K562 (cell line): Measurements from ENCODE around the gene ADAR. TPM values are rescaled to one million over a fixed set of nuclear protein-coding genes. Genes with fewer than 3 reads are reported as not detected.
A peak's percentile ranks its signal among the peaks of the same experiment; 100 is the strongest.

Source experiments
- ATAC-seq: fragments of 200-7000 bp; cut with Tn5 transposase; 3 replicates; pipeline ENCODE4 v1.9.1; 2020; ENCODE audit warnings: moderate library complexity
- BruUV-seq: library from RNA; stranded (reverse); fragments of 400-500 nt; replicated peaks from 2 replicates; lab custom pipeline; 2021; lab: Mats Ljungman, UMichigan
- CTCF ChIA-PET: fragments of 300-600 bp; formaldehyde crosslinking; extraction: SDS; loops from one replicate; lab custom pipeline; 2021; ENCODE audit warnings: low intra/inter-chr PET ratio; lab: Yijun Ruan, JAX
- POLR2A ChIA-PET: fragments of 300-600, 350-650 bp; sonication (Branson Sonifier 250); formaldehyde crosslinking; extraction: SDS; loops from one replicate; lab custom pipeline; 2021; ENCODE audit warnings: antibody characterized with exemption, inconsistent platforms; lab: Yijun Ruan, JAX
- DNase-seq, 4 experiments: peaks; one replicate each; pipeline versions ENCODE4 v3.0.0 to v3.0.0-alpha.2; 2011 to 2018; ENCODE audit warnings: low spot score in 3 of 4, mixed read lengths in 3 of 4; ENCODE audit errors: extremely low read depth in 1 of 4
- FAIRE-seq: peaks from 2 replicates; lab custom pipeline; 2011; peaks lifted over from hg19 to GRCh38; lab: Jason Lieb, UNC
- H2AFZ ChIP-seq: 2 replicates; pipeline ENCODE4 v1.6.0; 2011; ENCODE audit warnings: low read depth, low read length, control low read depth, inconsistent platforms
- H3K27ac ChIP-seq: fragments of 200-600 bp; 3 replicates; pipeline ENCODE4 v1.8.0; 2011; ENCODE audit warnings: low read depth, mild to moderate bottlenecking, control low read depth, inconsistent platforms, low read length, moderate library complexity, mixed read lengths; ENCODE audit errors: extremely low read depth
- H3K27me3 ChIP-seq, 2 experiments: fragments of 300-600 bp in 1 of 2; 2 replicates in 1 of 2; 3 replicates in 1 of 2; pipeline versions ENCODE4 v1.6.0 to v1.8.0; 2011; ENCODE audit warnings: inconsistent platforms in 2 of 2, low read length in 2 of 2, mild to moderate bottlenecking in 1 of 2, mixed read lengths in 1 of 2, moderate library complexity in 1 of 2; ENCODE audit not compliant: control insufficient read depth in 2 of 2, insufficient read depth in 2 of 2
- H3K36me3 ChIP-seq: fragments of 300-600 bp; 3 replicates; pipeline ENCODE4 v1.8.0; 2011; ENCODE audit warnings: mild to moderate bottlenecking, low read length, inconsistent platforms; ENCODE audit not compliant: control insufficient read depth, insufficient read depth
- H3K4me1 ChIP-seq, 2 experiments: fragments of 200-600 bp in 1 of 2; replicated peaks in 1 of 2; 2 replicates in 1 of 2; 3 replicates in 1 of 2; pipeline versions ENCODE4 v1.5.1 to v1.8.0; 2011; ENCODE audit warnings: inconsistent platforms in 2 of 2, low read length in 2 of 2, mild to moderate bottlenecking in 1 of 2, mixed read lengths in 1 of 2, moderate library complexity in 1 of 2; ENCODE audit not compliant: control insufficient read depth in 2 of 2, insufficient read depth in 2 of 2
- H3K4me2 ChIP-seq: 2 replicates; pipeline ENCODE4 v1.6.1; 2011; ENCODE audit warnings: low read length, control low read depth, inconsistent platforms, mixed read lengths; ENCODE audit not compliant: insufficient read depth
- H3K4me3 ChIP-seq: fragments of 200-600 bp; sonication (generic), shearing (Covaris generic); 2 replicates; pipeline ENCODE4 v1.5.1; 2016; ENCODE audit warnings: control low read depth, inconsistent platforms
- H3K79me2 ChIP-seq: fragments of 200-600 bp; 3 replicates; pipeline ENCODE4 v1.8.0; 2011; ENCODE audit warnings: low read length, inconsistent platforms; ENCODE audit not compliant: control insufficient read depth, insufficient read depth
- H3K9ac ChIP-seq, 2 experiments: 2 replicates each; pipeline versions ENCODE4 v1.6.0 to v1.6.1; 2011; ENCODE audit warnings: low read depth in 2 of 2, low read length in 2 of 2, control low read depth in 1 of 2, inconsistent platforms in 1 of 2, mild to moderate bottlenecking in 1 of 2, mixed read lengths in 1 of 2; ENCODE audit not compliant: insufficient read depth in 1 of 2
- H3K9me1 ChIP-seq: one replicate; pipeline ENCODE4 v1.6.0; 2011; ENCODE audit warnings: inconsistent platforms, mild to moderate bottlenecking, low read length, moderate library complexity; ENCODE audit not compliant: control insufficient read depth, insufficient read depth
- H3K9me3 ChIP-seq: replicated peaks from 2 replicates; pipeline ENCODE4 v1.5.1; 2011; ENCODE audit warnings: low read depth, low read length, inconsistent platforms; ENCODE audit not compliant: control insufficient read depth, insufficient read depth
- H4K20me1 ChIP-seq: replicated peaks from 2 replicates; pipeline ENCODE4 v1.6.1; 2011; ENCODE audit warnings: low read length, inconsistent platforms, mixed read lengths; ENCODE audit not compliant: control insufficient read depth, insufficient read depth
- BMI1 ChIP-seq: fragments of 150-350 bp; IDR thresholded peaks from 2 replicates; pipeline ENCODE4 v1.6.1; 2014; ENCODE audit warnings: low read length
- MAFG ChIP-seq: fragments of 450-650 bp; conservative IDR thresholded peaks from 2 replicates; pipeline ENCODE4 v1.6.1; 2016; ENCODE audit warnings: missing genetic modification characterization, missing compliant biosample characterization
- MYNN ChIP-seq, 2 experiments: sonication (generic); formaldehyde crosslinking in 1 of 2; IDR thresholded peaks; 2 replicates each; pipeline versions ENCODE4 v1.5.0 to v1.6.1; 2016 to 2020; ENCODE audit warnings: antibody characterized with exemption in 1 of 2, missing genetic modification reagents in 1 of 2
- RAD21 ChIP-seq, 2 experiments: fragments of 250-450 bp in 1 of 2; fragments of 450-650 bp in 1 of 2; sonication (Bioruptor Pico) in 1 of 2; formaldehyde crosslinking in 1 of 2; IDR thresholded peaks in 1 of 2; conservative IDR thresholded peaks in 1 of 2; 2 replicates each; pipeline versions ENCODE4 v1.4.0 to v1.8.0; 2020 to 2022; ENCODE audit warnings: mild to moderate bottlenecking in 2 of 2, moderate library complexity in 1 of 2
- SMARCA5 ChIP-seq: fragments of 450-650 bp; IDR thresholded peaks from 2 replicates; pipeline ENCODE4 v1.6.1; 2016
- SMC3 ChIP-seq: conservative IDR thresholded peaks from 2 replicates; pipeline ENCODE4 v1.6.1; 2011; ENCODE audit warnings: low read depth, low read length, improper control_type of control experiment; ENCODE audit not compliant: insufficient read depth
- STAG1 ChIP-seq: sonication (generic); formaldehyde crosslinking; IDR thresholded peaks from 2 replicates; pipeline ENCODE4 v1.5.0; 2020; ENCODE audit warnings: missing genetic modification reagents, borderline replicate concordance
- TCFL5 ChIP-seq: fragments of 250-450 bp; sonication (Bioruptor Pico); conservative IDR thresholded peaks from 2 replicates; pipeline ENCODE4 v1.6.1; 2021; ENCODE audit warnings: mild to moderate bottlenecking, moderate library complexity, matching md5 sums
- ZKSCAN1 ChIP-seq: fragments of 150-350 bp; IDR thresholded peaks from 2 replicates; pipeline ENCODE4 v1.6.1; 2016; ENCODE audit warnings: low read depth, low read length
- WGBS: fragments of 100-300 bp; shearing (Covaris generic); methylation state at CpG from one replicate; pipeline ENCODE4 v1.1.6; 2016; ENCODE audit warnings: low coverage, mixed read lengths; ENCODE audit not compliant: insufficient coverage; ENCODE audit errors: missing lambda C conversion rate; 5-methylcytosine and 5-hydroxymethylcytosine counted together
- in situ Hi-C: fragments of 300-500 bp; cut with MboI; formaldehyde crosslinking; loops from 4 replicates; pipeline ENCODE4 v1.15.0; 2018; ENCODE audit warnings: inconsistent platforms, mixed read lengths
- intact Hi-C: fragments of 100-400 bp; cut with micrococcal nuclease; formaldehyde crosslinking; loops from 2 replicates; pipeline ENCODE4 v1.14.2; 2022
- polyA plus RNA-seq, 8 experiments: library from polyadenylated mRNA; depleted of rRNA in 4 of 8; stranded (reverse) in 5 of 8; unstranded in 3 of 8; fragments of >200 nt; fragmentation: Nextera tagmentation in 2 of 8; fragmentation: Illumina TruSeq in 1 of 8; extraction: Ambion mirVana in 2 of 8; extraction: Trizol in 1 of 8; gene quantifications; 2 replicates each; pipeline versions ENCODE4 v1.2.1 to v1.2.3, GENCODE V29; 2011 to 2014; ENCODE audit warnings: inconsistent platforms in 1 of 8, missing spikeins in 1 of 8
- total RNA-seq, 7 experiments: library from RNA; depleted of rRNA in 6 of 7; stranded (reverse); fragments of >200 nt in 6 of 7; fragmentation: Illumina TruSeq in 2 of 7; extraction: Trizol in 2 of 7; gene quantifications; 2 replicates each; pipeline versions ENCODE4 v1.2.1 to v1.2.3, GENCODE V29; 2011 to 2021; ENCODE audit warnings: low replicate concordance in 1 of 7
- TF ChIP-seq, protein P1 (sequence below), 3 experiments: IDR thresholded peaks in 2 of 3; conservative IDR thresholded peaks in 1 of 3; 2 replicates each; pipeline ENCODE4 v1.5.1; 2011 to 2012; ENCODE audit warnings: low read length in 3 of 3, mild to moderate bottlenecking in 3 of 3, control low read depth in 2 of 3, improper control_type of control experiment in 1 of 3, inconsistent platforms in 1 of 3, low read depth in 1 of 3, mixed read lengths in 1 of 3, moderate library complexity in 1 of 3; ENCODE audit not compliant: insufficient read depth in 2 of 3
- TF ChIP-seq, protein P2 (sequence below): sonication (generic); IDR thresholded peaks from 2 replicates; pipeline ENCODE4 v1.6.1; 2016
- TF ChIP-seq, protein P3 (sequence below): fragments of 450-650 bp; formaldehyde crosslinking; IDR thresholded peaks from 2 replicates; pipeline ENCODE4 v1.4.0; 2020; ENCODE audit warnings: mild to moderate bottlenecking, moderate library complexity
- TF ChIP-seq, protein P4 (sequence below): fragments of 450-650 bp; formaldehyde crosslinking; IDR thresholded peaks from 2 replicates; pipeline ENCODE4 v1.4.0; 2022; ENCODE audit warnings: missing genetic modification characterization
- TF ChIP-seq, protein P5 (sequence below): fragments of 450-650 bp; formaldehyde crosslinking; IDR thresholded peaks from 2 replicates; pipeline ENCODE4 v1.4.0; 2022; ENCODE audit warnings: mild to moderate bottlenecking, moderate library complexity

ADAR gene
- total and polyA plus RNA-seq, 9 of the 15 experiments (the other 6 are each of a cell fraction or from before 2014, with no cell fraction given), result 30.1 to 123 (median 60.2) TPM

DNA sequence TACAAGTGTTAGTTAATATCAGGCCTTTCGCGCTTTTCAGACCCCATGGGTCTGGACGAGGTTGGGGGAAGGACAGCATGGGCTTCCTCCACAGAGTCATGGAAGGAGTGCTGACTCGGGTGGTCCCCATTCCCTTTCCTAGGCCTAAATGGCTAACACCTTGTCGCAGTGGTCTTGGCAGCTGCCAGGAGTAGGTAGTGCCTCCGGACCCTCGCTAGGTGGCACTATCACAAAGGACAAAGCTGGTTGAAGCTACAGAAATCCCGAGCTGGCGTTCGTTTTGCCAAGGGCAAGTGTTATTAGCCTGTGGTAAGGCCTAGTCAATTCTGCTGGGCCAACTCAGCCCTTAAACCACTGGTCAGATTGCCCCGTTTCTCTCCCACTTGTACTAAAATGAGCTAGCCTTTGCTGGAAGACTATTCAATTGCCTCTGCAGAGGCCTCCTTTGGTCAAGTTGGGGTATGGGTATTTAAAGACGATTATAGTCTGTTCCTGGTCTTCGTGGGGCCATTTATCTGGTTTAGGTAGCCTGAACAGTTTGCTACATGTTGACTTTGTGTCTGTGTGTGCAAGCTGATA lies 48.4 kb downstream of the ADAR start:
- in situ Hi-C loops (loop anchor here (5.0 kb wide), 1 partner anchor 72 kb away; no protein-coding TSS in a partner anchor), intact Hi-C loops (loop anchor here (1.0 to 5.0 kb wide), 7 partner anchors 110 to 528 kb away; partner anchors contain the start of genes EFNA4, PMVK and ZBTB7B)
- peak overlapping the region; percentile 82 for H3K4me2 ChIP-seq
- 4% methylated on average over 13 of the region's 13 CpGs for WGBS
- peak; percentile 61 to 92 (median 70) for DNase-seq
- ATAC-seq, result peak; percentile 83
- CTCF ChIA-PET, result interaction anchor here (0.6 to 2.8 kb wide), 9 partner anchors 80 to 524 kb away, joined by 3 to 19 read pairs (median 4); no protein-coding TSS in a partner anchor
- H3K27ac ChIP-seq, result peak overlapping the region; percentile 82
- peak overlapping the region; percentile 95 for H2AFZ ChIP-seq
- H3K9ac ChIP-seq, result peak overlapping the region; percentile 73 to 95; a peak in 3 of 4 replicates
- no peaks in the 10 kb centered on the region for H3K9me1 ChIP-seq
- BruUV-seq, result no TSS peak
- no peaks in the 10 kb centered on the region for H3K9me3 ChIP-seq
- FAIRE-seq, result peak; percentile 96
- peaks cover 27% of the 10 kb centered on the region for H3K79me2 ChIP-seq
- H3K4me1 ChIP-seq, result peaks cover 18 to 21% of the 10 kb centered on the region in 2 experiments; a peak in 4 of 5 replicates
- peaks cover 2 to 10% of the 10 kb centered on the region in 2 experiments; a peak in 1 of 5 replicates for H3K27me3 ChIP-seq
- H3K36me3 ChIP-seq, result peaks cover 17% of the 10 kb centered on the region
- POLR2A ChIA-PET, result interaction anchor here (0.6 to 1.1 kb wide), 6 partner anchors 11 to 314 kb away, joined by 3 to 4 read pairs (median 3); no protein-coding TSS in a partner anchor
- H4K20me1 ChIP-seq, result no peaks in the 10 kb centered on the region
- peak overlapping the region; percentile 82 for H3K4me3 ChIP-seq
- TF ChIP-seq STAG1 (CRISPR knock-in tag) (peak; percentile 89; the same call in 1 of the 2 replicates), MYNN (IDR thresholded peaks at IDR 0.05) (0 out of 2 replicates have a peak, but pooled peaks have one; percentile 54), MYNN (CRISPR knock-in tag; IDR thresholded peaks at IDR 0.05) (no peak), SMARCA5 (no peak), SMC3 (peak; percentile 72), BMI1 (no peak), RAD21 (CRISPR knock-in tag; conservative IDR thresholded peaks at IDR 0.05 in 1 of 2, IDR thresholded peaks at IDR 0.05 in 1 of 2) (peak; percentile 89 to 95), TCFL5 (CRISPR knock-in tag) (no peak), MAFG (tag) (0 out of 2 replicates have a peak, but pooled peaks have one; percentile 1), ZKSCAN1 (peak; percentile 53)
- TF ChIP-seq, protein P1, sequence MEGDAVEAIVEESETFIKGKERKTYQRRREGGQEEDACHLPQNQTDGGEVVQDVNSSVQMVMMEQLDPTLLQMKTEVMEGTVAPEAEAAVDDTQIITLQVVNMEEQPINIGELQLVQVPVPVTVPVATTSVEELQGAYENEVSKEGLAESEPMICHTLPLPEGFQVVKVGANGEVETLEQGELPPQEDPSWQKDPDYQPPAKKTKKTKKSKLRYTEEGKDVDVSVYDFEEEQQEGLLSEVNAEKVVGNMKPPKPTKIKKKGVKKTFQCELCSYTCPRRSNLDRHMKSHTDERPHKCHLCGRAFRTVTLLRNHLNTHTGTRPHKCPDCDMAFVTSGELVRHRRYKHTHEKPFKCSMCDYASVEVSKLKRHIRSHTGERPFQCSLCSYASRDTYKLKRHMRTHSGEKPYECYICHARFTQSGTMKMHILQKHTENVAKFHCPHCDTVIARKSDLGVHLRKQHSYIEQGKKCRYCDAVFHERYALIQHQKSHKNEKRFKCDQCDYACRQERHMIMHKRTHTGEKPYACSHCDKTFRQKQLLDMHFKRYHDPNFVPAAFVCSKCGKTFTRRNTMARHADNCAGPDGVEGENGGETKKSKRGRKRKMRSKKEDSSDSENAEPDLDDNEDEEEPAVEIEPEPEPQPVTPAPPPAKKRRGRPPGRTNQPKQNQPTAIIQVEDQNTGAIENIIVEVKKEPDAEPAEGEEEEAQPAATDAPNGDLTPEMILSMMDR (IDR thresholded peaks at IDR 0.05 in 2 of 3, conservative IDR thresholded peaks at IDR 0.05 in 1 of 3; ENCODE audit: insufficient read depth in 2 of 3, low read depth in 1 of 3, low read length in 3 of 3), result peak; percentile 87 to 95 (median 92)
- TF ChIP-seq, protein P2, sequence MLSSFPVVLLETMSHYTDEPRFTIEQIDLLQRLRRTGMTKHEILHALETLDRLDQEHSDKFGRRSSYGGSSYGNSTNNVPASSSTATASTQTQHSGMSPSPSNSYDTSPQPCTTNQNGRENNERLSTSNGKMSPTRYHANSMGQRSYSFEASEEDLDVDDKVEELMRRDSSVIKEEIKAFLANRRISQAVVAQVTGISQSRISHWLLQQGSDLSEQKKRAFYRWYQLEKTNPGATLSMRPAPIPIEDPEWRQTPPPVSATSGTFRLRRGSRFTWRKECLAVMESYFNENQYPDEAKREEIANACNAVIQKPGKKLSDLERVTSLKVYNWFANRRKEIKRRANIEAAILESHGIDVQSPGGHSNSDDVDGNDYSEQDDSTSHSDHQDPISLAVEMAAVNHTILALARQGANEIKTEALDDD, result peak; percentile 49; the same call in 1 of the 2 replicates
- TF ChIP-seq, protein P3, sequence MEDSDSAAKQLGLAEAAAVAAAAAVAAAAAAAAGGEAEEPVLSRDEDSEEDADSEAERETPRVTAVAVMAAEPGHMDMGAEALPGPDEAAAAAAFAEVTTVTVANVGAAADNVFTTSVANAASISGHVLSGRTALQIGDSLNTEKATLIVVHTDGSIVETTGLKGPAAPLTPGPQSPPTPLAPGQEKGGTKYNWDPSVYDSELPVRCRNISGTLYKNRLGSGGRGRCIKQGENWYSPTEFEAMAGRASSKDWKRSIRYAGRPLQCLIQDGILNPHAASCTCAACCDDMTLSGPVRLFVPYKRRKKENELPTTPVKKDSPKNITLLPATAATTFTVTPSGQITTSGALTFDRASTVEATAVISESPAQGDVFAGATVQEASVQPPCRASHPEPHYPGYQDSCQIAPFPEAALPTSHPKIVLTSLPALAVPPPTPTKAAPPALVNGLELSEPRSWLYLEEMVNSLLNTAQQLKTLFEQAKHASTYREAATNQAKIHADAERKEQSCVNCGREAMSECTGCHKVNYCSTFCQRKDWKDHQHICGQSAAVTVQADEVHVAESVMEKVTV (CRISPR knock-in tag), result peak; percentile 76
- TF ChIP-seq, protein P4, sequence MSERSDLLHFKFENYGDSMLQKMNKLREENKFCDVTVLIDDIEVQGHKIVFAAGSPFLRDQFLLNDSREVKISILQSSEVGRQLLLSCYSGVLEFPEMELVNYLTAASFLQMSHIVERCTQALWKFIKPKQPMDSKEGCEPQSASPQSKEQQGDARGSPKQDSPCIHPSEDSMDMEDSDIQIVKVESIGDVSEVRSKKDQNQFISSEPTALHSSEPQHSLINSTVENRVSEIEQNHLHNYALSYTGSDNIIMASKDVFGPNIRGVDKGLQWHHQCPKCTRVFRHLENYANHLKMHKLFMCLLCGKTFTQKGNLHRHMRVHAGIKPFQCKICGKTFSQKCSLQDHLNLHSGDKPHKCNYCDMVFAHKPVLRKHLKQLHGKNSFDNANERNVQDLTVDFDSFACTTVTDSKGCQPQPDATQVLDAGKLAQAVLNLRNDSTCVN, result no peak
- TF ChIP-seq, protein P5, sequence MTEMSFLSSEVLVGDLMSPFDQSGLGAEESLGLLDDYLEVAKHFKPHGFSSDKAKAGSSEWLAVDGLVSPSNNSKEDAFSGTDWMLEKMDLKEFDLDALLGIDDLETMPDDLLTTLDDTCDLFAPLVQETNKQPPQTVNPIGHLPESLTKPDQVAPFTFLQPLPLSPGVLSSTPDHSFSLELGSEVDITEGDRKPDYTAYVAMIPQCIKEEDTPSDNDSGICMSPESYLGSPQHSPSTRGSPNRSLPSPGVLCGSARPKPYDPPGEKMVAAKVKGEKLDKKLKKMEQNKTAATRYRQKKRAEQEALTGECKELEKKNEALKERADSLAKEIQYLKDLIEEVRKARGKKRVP (CRISPR knock-in tag), result no peak
